IPS-NIHi7 (cell line): ENCODE results near the gene TANC1.

Experiments
- DNase-seq: peaks from one replicate; pipeline ENCODE4 v3.0.0; 2012; ENCODE audit warnings: mixed read lengths; ENCODE audit errors: extremely low spot score

The TANC1 gene

DNA sequence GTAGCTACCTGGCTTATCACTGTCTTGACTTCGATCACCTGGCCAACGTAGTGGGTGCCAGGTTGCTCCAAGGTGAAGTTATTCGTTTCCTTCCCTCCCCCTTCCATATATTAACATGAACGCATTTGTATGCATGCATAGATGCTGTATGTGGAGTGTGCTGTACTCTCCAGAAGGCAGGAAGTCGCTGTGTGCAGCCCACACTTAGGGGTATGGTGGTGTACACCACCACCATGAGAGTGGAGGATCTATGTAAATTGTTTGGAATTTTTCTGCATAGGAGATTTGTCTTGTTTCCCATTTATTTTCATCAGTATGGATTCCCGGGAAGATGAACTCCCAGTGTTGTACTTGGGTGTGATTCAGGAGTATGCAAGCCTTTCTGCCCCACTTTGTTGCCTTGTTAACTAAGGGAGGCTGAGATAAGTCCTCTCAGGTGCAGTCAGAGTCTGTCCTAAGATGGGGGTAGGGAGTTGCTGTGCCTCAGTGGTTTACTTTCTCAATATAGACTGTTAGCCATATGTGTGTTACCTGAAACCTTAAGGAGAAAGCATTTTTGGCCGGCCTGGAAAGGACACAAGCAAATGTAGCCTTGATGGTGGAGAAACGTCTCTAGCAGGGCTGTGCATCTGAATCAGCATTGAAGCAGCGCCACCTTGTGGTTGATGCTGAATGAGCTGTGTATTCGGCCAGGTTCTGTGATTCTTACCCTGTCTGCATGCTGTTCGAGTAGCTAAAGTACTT lies 149.8 kb downstream of the TANC1 start:
- peak; percentile 82 for DNase-seq

- DNase-seq, result no peak
These were observed 150.5 kb downstream of the TANC1 start for GRCh38 chr2:159118859-159119500.

DNA sequence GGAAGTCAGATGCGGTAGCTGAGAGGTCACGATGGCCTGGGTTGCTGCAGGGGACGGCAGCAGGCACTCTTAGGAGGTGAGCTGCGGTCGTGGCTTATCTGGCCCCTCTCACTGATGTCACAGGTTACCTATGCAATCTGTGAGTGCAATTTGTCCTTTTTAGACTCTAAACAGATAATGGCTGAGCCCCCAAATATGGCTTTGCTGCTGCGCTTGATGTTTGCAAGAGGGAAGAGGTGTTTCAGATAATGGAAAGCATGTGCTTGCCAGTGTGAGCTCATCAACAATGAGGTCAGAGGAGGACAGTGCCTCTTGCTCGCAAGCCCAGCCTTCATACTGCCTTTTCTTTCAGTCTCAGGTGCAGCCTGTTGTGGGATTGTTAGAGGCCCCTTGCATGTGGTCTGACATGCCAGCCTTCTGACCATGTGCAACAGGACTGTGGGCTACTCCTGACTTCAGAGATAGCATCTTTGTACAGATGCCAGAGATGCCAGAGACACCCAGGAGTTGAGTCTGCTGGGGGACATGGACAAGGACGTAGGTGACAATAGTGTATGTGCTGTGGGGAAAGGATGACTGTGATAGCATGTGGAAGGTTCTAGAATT lies 151.3 kb downstream of the TANC1 start:
- no peak for DNase-seq

- DNase-seq, result no peak
These were observed 155.3 kb downstream of the TANC1 start for GRCh38 chr2:159123786-159124185.

DNA sequence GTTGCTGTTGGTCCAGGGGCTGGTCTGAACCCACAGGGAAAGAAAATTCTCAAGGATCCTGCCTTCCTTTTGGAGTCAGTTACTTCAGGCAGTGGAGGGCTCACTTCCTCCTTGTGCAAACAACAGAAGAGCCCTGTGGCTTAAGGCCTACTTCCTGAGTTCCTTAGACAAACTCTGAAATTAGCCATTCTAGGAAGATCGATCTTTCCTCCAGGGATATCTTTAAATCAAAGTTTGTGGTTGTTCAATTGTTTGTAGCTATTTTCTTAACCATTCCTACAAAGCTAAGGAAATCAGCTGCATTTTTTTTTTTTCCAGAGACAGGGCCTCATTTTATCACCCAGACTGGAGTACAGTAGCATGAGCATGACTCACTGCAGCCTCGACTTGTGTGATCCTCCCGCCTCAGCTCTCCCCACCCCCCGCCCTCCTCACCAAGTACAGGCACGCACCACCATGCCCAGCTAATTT lies 156.0 kb downstream of the TANC1 start:
- DNase-seq, result peak; percentile 41

GRCh38 chr2:159124931-159125467 lies 156.6 kb downstream of the TANC1 start:
- no peak for DNase-seq

GRCh38 chr2:159125858-159126257 lies 157.4 kb downstream of the TANC1 start:
- DNase-seq, result no peak

DNA sequence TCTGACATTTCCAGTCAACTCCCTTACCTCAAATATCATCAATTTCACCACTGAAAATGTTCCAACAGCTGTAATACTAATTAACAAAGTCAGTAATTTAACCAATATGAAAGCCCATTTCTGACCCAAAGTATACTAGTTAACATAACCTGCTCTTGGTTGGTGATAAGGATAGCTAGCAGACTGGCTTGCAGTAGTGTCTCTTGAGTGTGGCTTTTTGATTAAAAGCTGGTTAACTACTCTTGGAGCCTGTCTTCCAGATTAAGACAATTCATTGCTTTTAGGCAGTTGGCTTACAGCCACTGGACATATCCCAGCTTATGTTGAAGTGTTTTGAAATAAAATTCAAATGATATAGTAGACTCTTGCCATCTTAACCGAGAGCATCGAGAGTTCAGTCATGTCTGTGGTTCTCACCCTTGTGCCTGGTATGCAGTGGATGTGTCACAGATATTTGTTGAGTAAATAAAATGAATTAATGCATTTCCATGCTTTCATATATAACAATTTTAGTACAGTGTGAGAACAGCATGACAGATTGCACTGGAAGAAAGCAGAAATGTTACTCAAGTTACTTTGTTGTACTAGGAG lies 158.1 kb downstream of the TANC1 start:
- no peak for DNase-seq

DNA sequence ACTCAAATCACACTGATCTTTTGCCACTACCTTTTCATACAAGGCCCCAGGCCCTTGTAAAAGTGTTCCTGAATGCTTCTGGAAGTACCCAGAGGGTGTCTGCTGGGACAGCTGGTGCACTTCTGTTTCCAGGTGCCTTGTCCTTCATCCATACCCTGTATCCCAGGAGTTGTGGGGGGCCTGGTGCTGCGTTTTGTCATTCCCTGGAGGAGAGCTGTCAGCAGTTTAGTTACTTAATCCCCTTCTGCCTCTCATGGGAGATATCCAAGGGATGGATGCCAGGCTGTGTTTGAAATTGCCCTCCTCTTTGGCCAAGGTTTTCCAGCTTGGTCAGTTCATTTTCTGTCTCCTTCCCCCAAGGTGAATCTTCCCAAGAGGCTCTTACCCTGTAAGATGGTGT lies 159.8 kb downstream of the TANC1 start:
- DNase-seq, result no peak

DNA sequence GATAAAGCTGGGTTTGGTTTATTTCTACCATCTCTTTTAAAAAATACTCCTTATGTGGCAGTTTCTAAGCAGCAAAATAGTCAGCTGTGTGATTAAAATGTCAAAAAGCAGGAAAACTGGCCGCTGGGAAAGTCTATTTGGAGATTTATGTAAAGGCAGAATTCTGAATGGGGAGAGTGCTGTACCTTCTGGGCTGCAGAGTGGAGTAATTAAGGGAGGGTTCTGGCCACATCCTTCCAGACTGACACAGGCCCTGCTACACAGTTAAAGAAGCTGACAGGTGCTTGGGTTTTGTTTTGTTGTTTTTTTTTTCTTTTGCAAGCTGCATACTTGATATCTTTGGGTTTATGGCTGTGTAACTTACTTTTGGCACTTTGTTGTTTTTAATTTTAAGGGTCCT lies 160.8 kb downstream of the TANC1 start:
- no peak for DNase-seq

GRCh38 chr2:159129824-159130223 lies 161.4 kb downstream of the TANC1 start:
- no peak for DNase-seq

DNA sequence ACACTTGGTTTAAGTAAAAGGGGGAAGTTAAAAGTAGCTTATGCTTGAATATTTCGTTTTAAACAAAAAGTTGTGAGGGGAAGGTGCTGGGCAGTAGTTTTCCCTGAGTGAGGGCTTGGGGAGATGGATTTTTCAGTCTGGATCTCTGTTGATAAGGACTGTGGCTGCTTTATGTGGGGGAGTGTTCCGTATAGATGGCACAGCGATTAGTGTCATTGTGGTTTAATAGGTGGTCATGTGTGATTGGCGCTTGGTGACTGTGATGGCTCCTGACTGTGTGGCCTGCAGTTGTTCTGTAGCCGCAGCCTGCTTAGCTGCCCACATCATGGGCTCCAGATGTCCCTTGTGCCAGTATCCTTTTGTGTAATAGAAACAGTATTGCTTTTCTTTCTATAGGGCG lies 161.9 kb downstream of the TANC1 start:
- no peak for DNase-seq

GRCh38 chr2:159131267-159131913 lies 162.9 kb downstream of the TANC1 start:
- DNase-seq, result peak; percentile 39

DNA sequence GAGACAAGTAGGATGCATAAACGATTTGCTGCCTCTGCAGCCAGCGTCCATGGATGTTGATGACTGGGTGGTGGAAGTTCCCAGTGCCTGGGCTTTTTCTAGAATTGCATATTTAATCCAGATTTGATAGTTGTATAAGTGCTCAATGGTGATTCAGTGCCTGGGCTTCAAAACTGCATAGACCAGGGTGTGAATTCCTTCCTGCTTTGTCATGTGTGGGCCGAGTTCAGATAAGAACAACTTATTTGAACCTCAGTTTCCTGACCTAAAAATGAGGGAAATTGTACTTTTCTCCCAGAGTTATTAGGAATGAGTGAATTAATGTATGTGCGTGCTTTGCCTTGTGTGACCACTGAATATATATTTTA lies 163.5 kb downstream of the TANC1 start:
- DNase-seq, result no peak

GRCh38 chr2:159133797-159134196 lies 165.4 kb downstream of the TANC1 start:
- DNase-seq, result no peak

- no peak for DNase-seq
These were observed 166.5 kb downstream of the TANC1 start for GRCh38 chr2:159134979-159135378.

DNA sequence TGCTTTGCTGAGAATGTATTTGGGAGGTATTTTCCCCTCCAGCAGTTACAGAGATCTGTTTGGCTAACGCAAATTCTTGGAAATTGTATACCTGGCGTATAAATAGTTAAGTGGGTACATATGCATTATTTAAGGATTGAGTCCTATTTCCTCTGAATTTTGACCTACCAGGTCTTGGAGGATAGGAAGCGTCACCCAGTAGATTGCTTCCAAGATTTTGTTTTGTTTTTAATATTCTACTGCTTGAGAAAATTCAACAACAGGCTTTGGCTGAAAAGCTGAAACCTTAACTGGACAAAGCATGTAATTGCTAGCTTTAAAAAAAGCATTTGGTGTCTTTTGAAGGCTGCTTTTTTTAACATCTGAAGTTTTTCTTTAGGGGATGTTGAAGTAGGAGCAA lies 168.0 kb downstream of the TANC1 start:
- DNase-seq, result no peak

DNA sequence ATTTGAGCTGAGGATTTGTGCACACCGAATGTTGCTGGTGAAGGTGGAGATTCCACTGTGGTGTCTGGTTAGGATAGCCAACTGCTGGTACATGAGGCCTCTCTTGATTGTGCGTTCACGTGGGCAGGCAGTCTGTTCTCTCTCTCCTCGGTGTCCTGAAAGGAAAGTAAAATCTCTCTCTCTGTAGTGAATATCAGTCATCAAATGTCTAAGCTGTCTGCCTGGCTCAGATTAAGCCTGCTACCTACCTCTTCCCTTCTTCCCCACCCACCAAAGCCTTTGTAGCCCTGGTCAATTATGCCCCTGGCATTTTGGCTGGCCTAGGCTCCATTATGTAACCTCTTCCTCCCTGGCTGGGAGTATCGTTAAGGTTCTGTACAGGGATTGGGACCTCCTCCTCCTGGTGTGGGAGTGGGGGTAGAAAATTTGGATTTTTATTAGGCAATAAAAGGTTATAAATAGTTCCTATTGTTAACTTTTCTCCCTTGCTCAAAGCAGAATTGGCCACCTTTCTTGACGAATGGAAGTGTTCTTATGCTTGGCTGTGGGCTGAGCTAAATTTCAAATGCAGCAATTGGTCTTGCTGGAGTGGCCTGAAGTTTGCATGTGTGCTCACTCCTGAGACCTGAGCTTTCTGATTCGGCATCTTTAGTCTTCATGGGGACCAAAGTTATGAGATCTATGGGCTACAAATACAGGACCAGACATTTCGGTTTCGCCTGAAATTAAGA lies 169.2 kb downstream of the TANC1 start:
- DNase-seq, result no peak

- DNase-seq, result no peak
These were observed 170.3 kb downstream of the TANC1 start for GRCh38 chr2:159138642-159139182.

DNA sequence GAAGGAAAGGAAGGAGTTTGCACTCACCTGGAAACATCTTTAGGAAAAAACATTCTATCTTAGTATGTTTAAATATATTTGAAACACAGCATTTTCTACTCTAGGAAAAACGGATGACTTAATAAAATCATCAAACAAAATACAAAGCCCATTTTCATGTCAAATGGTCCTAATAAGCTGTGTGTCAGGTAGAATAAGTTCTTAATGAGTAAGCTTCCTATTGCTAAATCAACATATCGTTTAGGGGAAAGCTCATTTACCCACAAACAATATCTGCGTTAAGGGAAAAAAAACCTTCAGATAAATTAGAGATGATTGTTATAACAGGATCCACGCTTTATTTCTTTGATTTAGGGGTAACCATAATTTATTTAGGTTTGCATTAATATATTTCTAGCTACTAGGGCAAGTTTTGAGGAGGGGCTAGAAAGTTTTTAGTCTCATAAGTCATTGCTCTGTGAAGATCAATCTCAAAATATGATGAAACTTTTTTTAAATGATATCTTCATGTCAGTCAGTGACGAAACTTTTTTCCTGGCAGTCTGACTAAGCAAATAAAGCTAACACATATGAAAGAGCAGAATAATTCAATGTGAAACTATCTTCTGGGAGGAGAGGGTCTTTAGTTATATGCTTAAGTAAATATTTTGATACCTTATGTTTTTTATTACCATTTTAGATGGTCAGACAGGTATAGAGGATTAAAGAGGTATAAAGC lies 170.9 kb downstream of the TANC1 start:
- no peak for DNase-seq
